Astrocyte of the cerebellum (primary cell): ENCODE results near the gene ATP9B.
A peak's percentile ranks its signal among the peaks of the same experiment; 100 is the strongest.

Source experiments
- DNase-seq: peaks from one replicate; pipeline ENCODE4 v3.0.0-alpha.2; 2011; ENCODE audit warnings: low read depth
- H3K4me3 ChIP-seq: 2 replicates; pipeline ENCODE4 v1.5.1; 2011; ENCODE audit warnings: mild to moderate bottlenecking, low read depth, low read length, moderate library complexity
- CTCF ChIP-seq: IDR thresholded peaks from 2 replicates; pipeline ENCODE4 v1.5.1; 2012; ENCODE audit warnings: low read length, low read depth, moderate library complexity, mild to moderate bottlenecking; ENCODE audit errors: missing control alignments
- in situ Hi-C: cut with HindIII; loops from 2 replicates; pipeline ENCODE4 v1.10.0; 2017; ENCODE audit warnings: low sequenced_read_pairs

Gene ATP9B

GRCh38 chr18:79058007-79058406, 11.2 kb upstream of the ATP9B start:
- H3K4me3 ChIP-seq: no peak overlapping the region
- TF ChIP-seq CTCF: no peak
- in situ Hi-C loops: no loop called here
- DNase-seq: no peak

GRCh38 chr18:79062806-79063205, 6.4 kb upstream of the ATP9B start:
- DNase-seq: no peak
- no peak overlapping the region for H3K4me3 ChIP-seq
- in situ Hi-C loops: no loop called here
- no peak for TF ChIP-seq CTCF

GRCh38 chr18:79064228-79064627, 5.0 kb upstream of the ATP9B start:
- in situ Hi-C loops: no loop called here
- TF ChIP-seq CTCF: no peak
- H3K4me3 ChIP-seq: no peak overlapping the region
- no peak for DNase-seq

GRCh38 chr18:79065802-79066201, 3.4 kb upstream of the ATP9B start:
- H3K4me3 ChIP-seq: no peak overlapping the region
- TF ChIP-seq CTCF: no peak
- no peak for DNase-seq
- in situ Hi-C loops: no loop called here

GRCh38 chr18:79067611-79068010, 1.6 kb upstream of the ATP9B start:
- no peak for DNase-seq
- no peak overlapping the region for H3K4me3 ChIP-seq
- in situ Hi-C loops: no loop called here
- no peak for TF ChIP-seq CTCF

GRCh38 chr18:79068341-79068936, 755 bp upstream of the ATP9B start:
- in situ Hi-C loops: no loop called here
- TF ChIP-seq CTCF: no peak
- peak overlapping the region; percentile 91 for H3K4me3 ChIP-seq
- no peak for DNase-seq
